Breast epithelium (tissue), 3 donors: Measurements from ENCODE around the gene OR11G2.

Experiments
- CTCF ChIP-seq, 3 donors: fragments of 450-650 bp; IDR thresholded peaks; one replicate each; pipeline ENCODE4 v1.5.1; 2016 to 2017; ENCODE audit warnings: antibody characterized with exemption in 3 of 3, mild to moderate bottlenecking in 3 of 3, moderate library complexity in 3 of 3
- POLR2AphosphoS5 ChIP-seq, 3 donors: sonication (generic); formaldehyde crosslinking; IDR thresholded peaks; one replicate each; pipeline ENCODE4 v1.6.1; 2017; ENCODE audit warnings: antibody characterized with exemption in 3 of 3

GRCh38 chr14:20204721-20205120 lies 14.0 kb downstream of the OR11G2 start:
- TF ChIP-seq CTCF (IDR thresholded peaks at IDR 0.05) (no peak), POLR2AphosphoS5 (IDR thresholded peaks at IDR 0.05) (no peak)
